ENCODE results near the gene HEBP1. TPM values are rescaled to one million over a fixed set of nuclear protein-coding genes. Genes with fewer than 3 reads are reported as not detected.

Gene HEBP1
- total RNA-seq, 1 experiment from 2014 or later: 6.2 TPM

DNA sequence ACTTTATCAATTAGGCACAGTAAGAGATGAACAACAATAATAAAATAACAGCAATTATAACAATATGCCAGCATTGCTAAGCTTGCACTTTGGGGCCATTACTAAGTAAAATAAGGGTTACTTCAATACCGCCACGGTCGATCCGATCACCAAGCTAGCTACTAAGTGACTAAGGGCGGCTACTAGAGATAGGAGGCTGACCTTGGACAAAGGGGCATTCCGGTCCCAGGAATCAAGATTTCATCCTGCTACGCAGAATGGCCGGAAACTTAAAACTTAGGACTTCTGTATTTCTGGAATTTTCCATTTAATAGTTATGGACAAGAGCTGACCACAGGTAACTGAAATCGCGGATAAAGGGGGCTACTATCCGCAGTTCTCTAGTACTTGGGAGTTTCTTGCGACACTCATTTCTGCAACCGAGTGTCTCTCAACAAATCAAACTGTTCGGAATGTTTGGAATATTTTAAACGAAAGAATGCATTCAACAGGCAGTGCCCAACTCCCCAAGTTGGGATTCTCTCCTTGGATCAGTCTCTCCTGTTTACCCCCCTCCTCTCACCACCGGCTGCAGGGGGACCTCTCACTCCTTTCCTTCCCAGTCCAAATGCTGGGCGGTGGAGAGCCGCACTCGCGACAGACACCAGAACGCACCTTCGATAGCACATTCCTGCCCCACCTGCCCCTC lies 650 bp downstream of the HEBP1 start:
- peak overlapping the region; percentile 70 for H2AFZ ChIP-seq (ENCODE audit: low read length)
- no peaks in the 10 kb centered on the region for H3K9me2 ChIP-seq (replicated peaks; ENCODE audit: low read length)
- no peaks in the 10 kb centered on the region for H3K9me3 ChIP-seq (ENCODE audit: low read length)
- peaks cover 19% of the 10 kb centered on the region for H3K4me1 ChIP-seq (ENCODE audit: insufficient read depth, low read length)
- peak overlapping the region; percentile 100 for H3K4me3 ChIP-seq (ENCODE audit: low read length)
- H3K36me3 ChIP-seq (ENCODE audit: low read depth, low read length): no peaks in the 10 kb centered on the region
- H3K27ac ChIP-seq (ENCODE audit: low read length): no peak overlapping the region
- intact Hi-C loops (cut with micrococcal nuclease): no loop called here
- ChIA-PET CTCF (interaction anchor here (0.6 kb wide), 1 partner anchor 77 kb away, joined by 3 read pairs; no protein-coding TSS in a partner anchor), POLR2A (ENCODE audit: unreplicated experiment) (interaction anchor here (0.6 kb wide), 1 partner anchor 109 kb away, joined by 3 read pairs; no protein-coding TSS in a partner anchor)
- DNase-seq: peak; percentile 3
- no peaks in the 10 kb centered on the region for H3F3A ChIP-seq (ENCODE audit: low read length, unreplicated experiment)
- H3K4me2 ChIP-seq (ENCODE audit: low read length): peak overlapping the region; percentile 98
- peak; percentile 35 for ATAC-seq
- peak overlapping the region; percentile 74 for H3K9ac ChIP-seq (ENCODE audit: low read length)
- peaks cover 64% of the 10 kb centered on the region for H3K79me2 ChIP-seq (ENCODE audit: low read length)
- BruUV-seq (replicated peaks): TSS peak; percentile 43
- TF ChIP-seq EZH2 (IDR thresholded peaks at IDR 0.05; ENCODE audit: low read length, unreplicated experiment): no peak
- TF ChIP-seq EZH2phosphoT487 (IDR thresholded peaks at IDR 0.05; ENCODE audit: borderline replicate concordance, low read length): no peak
- TF ChIP-seq CTCF (conservative IDR thresholded peaks at IDR 0.05; ENCODE audit: low read depth, low read length): no peak
- no peaks in the 10 kb centered on the region for H4K20me1 ChIP-seq (ENCODE audit: low read length)
- H3K27me3 ChIP-seq (ENCODE audit: low read length): no peaks in the 10 kb centered on the region

DNA sequence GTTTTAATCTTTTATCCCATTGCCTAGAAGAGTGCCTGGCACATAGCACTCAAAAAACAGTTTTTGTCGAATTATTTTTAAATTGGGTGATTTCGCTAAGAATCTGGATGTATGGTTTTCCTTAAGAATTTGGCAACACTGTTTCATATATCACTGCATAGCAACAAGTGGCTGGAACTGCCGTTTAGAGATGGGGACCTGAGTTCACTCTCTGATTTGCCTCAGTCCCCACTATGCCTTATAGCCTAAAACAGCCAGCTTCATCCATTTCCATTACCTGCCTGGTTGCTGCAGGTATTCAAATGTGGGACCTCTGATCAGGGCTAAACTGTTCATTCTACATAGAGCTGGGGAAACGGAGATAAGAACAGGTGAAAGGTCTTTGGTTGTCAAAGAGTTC lies 1.8 kb downstream of the HEBP1 start:
- Histone ChIP-seq H2AFZ (ENCODE audit: low read length) (no peak overlapping the region), H3K4me1 (ENCODE audit: insufficient read depth, low read length) (peaks cover 19% of the 10 kb centered on the region), H3K36me3 (ENCODE audit: low read depth, low read length) (no peaks in the 10 kb centered on the region), H3F3A (ENCODE audit: low read length, unreplicated experiment) (no peaks in the 10 kb centered on the region), H3K9me3 (ENCODE audit: low read length) (no peaks in the 10 kb centered on the region), H3K4me3 (ENCODE audit: low read length) (peak overlapping the region; percentile 100; the same call in 1 of the 2 replicates), H3K9ac (ENCODE audit: low read length) (no peak overlapping the region), H3K9me2 (replicated peaks; ENCODE audit: low read length) (no peaks in the 10 kb centered on the region), H3K79me2 (ENCODE audit: low read length) (peaks cover 71% of the 10 kb centered on the region), H4K20me1 (ENCODE audit: low read length) (no peaks in the 10 kb centered on the region), H3K27me3 (ENCODE audit: low read length) (no peaks in the 10 kb centered on the region), H3K4me2 (ENCODE audit: low read length) (peak overlapping the region; percentile 98), H3K27ac (ENCODE audit: low read length) (no peak overlapping the region)
- DNase-seq: no peak
- ATAC-seq: no peak
- POLR2A ChIA-PET (ENCODE audit: unreplicated experiment): no interaction called here
- no TSS peak for BruUV-seq (replicated peaks)
- CTCF ChIA-PET: no interaction called here
- intact Hi-C loops (cut with micrococcal nuclease): no loop called here
- TF ChIP-seq EZH2phosphoT487 (IDR thresholded peaks at IDR 0.05; ENCODE audit: borderline replicate concordance, low read length) (no peak), EZH2 (IDR thresholded peaks at IDR 0.05; ENCODE audit: low read length, unreplicated experiment) (no peak), CTCF (conservative IDR thresholded peaks at IDR 0.05; ENCODE audit: low read depth, low read length) (no peak)

DNA sequence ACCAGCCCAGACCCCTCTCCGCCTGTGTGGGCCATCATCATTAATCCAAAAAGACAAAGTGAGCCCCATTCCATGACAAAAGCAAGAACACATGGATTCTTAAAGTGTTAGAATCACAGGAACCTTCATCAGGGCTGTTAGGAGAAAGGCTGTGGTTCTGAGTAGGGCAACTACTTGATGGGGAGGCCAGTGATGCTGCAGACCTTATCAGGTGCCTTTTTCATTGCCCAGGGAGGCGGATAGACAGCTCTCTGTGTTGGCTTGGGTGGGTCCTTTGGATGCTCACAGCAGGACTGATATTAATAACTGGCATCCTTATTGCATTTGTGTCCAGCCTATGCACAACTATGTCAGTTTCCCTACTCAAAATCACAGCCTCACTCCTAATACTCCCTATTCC lies 2.3 kb downstream of the HEBP1 start:
- no peak overlapping the region for H2AFZ ChIP-seq (ENCODE audit: low read length)
- ATAC-seq (no peak), DNase-seq (no peak)
- H3K36me3 ChIP-seq (ENCODE audit: low read depth, low read length): no peaks in the 10 kb centered on the region
- intact Hi-C loops (cut with micrococcal nuclease): no loop called here
- no peaks in the 10 kb centered on the region for H3K9me3 ChIP-seq (ENCODE audit: low read length)
- ChIA-PET CTCF (no interaction called here), POLR2A (ENCODE audit: unreplicated experiment) (no interaction called here)
- no peaks in the 10 kb centered on the region for H3K27me3 ChIP-seq (ENCODE audit: low read length)
- H3K4me3 ChIP-seq (ENCODE audit: low read length): no peak overlapping the region
- H3K9me2 ChIP-seq (replicated peaks; ENCODE audit: low read length): no peaks in the 10 kb centered on the region
- no peaks in the 10 kb centered on the region for H4K20me1 ChIP-seq (ENCODE audit: low read length)
- no peak for TF ChIP-seq EZH2 (IDR thresholded peaks at IDR 0.05; ENCODE audit: low read length, unreplicated experiment)
- no peak for TF ChIP-seq EZH2phosphoT487 (IDR thresholded peaks at IDR 0.05; ENCODE audit: borderline replicate concordance, low read length)
- no peak for TF ChIP-seq CTCF (conservative IDR thresholded peaks at IDR 0.05; ENCODE audit: low read depth, low read length)
- H3K9ac ChIP-seq (ENCODE audit: low read length): no peak overlapping the region
- no peak overlapping the region for H3K27ac ChIP-seq (ENCODE audit: low read length)
- no peaks in the 10 kb centered on the region for H3F3A ChIP-seq (ENCODE audit: low read length, unreplicated experiment)
- peaks cover 71% of the 10 kb centered on the region for H3K79me2 ChIP-seq (ENCODE audit: low read length)
- H3K4me1 ChIP-seq (ENCODE audit: insufficient read depth, low read length): peaks cover 19% of the 10 kb centered on the region
- BruUV-seq (replicated peaks): no TSS peak
- no peak overlapping the region for H3K4me2 ChIP-seq (ENCODE audit: low read length)

All from PC-3 (cell line).